GM06990 (cell line): ENCODE measurements around the gene BEND7.
"Not testable (repeated sequence)": the region's sequence is repeated elsewhere in the genome, so short reads cannot be mapped to it uniquely, and the experiment has no call there.

Source experiments
- DNase-seq: peaks from one replicate; pipeline ENCODE4 v3.0.0-alpha.2; 2011; ENCODE audit not compliant: insufficient read length; ENCODE audit errors: extremely low read depth
- H3K27me3 ChIP-seq: replicated peaks from 2 replicates; pipeline ENCODE4 v1.6.0; 2011; ENCODE audit warnings: low read length; ENCODE audit not compliant: control insufficient read depth, insufficient read depth
- H3K36me3 ChIP-seq: 2 replicates; pipeline ENCODE4 v1.5.1; 2011; ENCODE audit warnings: low read length; ENCODE audit not compliant: control insufficient read depth, insufficient read depth
- H3K4me3 ChIP-seq: replicated peaks from 2 replicates; pipeline ENCODE4 v1.5.1; 2011; ENCODE audit warnings: low read depth, mild to moderate bottlenecking, control low read depth, low read length
- TF ChIP-seq, protein P1 (sequence below): IDR thresholded peaks from 2 replicates; pipeline ENCODE4 v1.5.1; 2011; ENCODE audit warnings: low read length, control low read depth, mild to moderate bottlenecking, inconsistent platforms; ENCODE audit not compliant: insufficient read depth, poor library complexity, severe bottlenecking

BEND7 gene

GRCh38 chr10:13404305-13404759 is 124.5 kb downstream of the BEND7 start:
- Histone ChIP-seq H3K36me3 (no peaks in the 10 kb centered on the region), H3K4me3 (no peak overlapping the region), H3K27me3 (no peaks in the 10 kb centered on the region; the same call in 1 of the 2 replicates)
- TF ChIP-seq, protein P1, sequence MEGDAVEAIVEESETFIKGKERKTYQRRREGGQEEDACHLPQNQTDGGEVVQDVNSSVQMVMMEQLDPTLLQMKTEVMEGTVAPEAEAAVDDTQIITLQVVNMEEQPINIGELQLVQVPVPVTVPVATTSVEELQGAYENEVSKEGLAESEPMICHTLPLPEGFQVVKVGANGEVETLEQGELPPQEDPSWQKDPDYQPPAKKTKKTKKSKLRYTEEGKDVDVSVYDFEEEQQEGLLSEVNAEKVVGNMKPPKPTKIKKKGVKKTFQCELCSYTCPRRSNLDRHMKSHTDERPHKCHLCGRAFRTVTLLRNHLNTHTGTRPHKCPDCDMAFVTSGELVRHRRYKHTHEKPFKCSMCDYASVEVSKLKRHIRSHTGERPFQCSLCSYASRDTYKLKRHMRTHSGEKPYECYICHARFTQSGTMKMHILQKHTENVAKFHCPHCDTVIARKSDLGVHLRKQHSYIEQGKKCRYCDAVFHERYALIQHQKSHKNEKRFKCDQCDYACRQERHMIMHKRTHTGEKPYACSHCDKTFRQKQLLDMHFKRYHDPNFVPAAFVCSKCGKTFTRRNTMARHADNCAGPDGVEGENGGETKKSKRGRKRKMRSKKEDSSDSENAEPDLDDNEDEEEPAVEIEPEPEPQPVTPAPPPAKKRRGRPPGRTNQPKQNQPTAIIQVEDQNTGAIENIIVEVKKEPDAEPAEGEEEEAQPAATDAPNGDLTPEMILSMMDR: no peak
- no peak for DNase-seq

- H3K4me3 ChIP-seq, H3K27me3 ChIP-seq, H3K36me3 ChIP-seq, DNase-seq: not testable (repeated sequence)
Observed at GRCh38 chr10:13403426-13403825, 125.4 kb downstream of the BEND7 start.

- H3K4me3 ChIP-seq: no peak overlapping the region
- TF ChIP-seq, protein P1: no peak
- no peaks in the 10 kb centered on the region for H3K27me3 ChIP-seq
- no peaks in the 10 kb centered on the region for H3K36me3 ChIP-seq
- DNase-seq: no peak
Observed at GRCh38 chr10:13402021-13402420, 126.8 kb downstream of the BEND7 start.

DNA sequence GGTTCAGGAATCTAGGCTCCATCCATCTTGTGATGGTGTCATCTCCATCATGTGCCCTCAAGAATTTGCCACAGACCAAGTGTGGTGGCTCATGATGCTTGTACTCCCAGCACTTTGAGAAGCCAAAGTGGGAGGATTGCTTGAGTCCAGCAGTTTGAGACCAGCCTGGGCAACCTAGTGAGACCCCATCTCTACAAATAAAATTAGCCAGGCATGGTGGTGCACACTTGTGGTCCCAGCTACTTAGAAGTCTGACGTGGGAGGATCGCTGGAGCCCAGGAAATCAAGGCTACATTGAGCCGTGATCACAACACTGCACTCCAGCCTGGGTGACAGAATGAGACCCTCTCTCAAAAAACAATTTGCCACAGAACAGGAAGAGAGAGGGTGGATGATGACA is 127.7 kb downstream of the BEND7 start:
- no peak for DNase-seq
- Histone ChIP-seq H3K27me3 (no peaks in the 10 kb centered on the region), H3K36me3 (no peaks in the 10 kb centered on the region), H3K4me3 (no peak overlapping the region)
- TF ChIP-seq, protein P1: no peak

DNA sequence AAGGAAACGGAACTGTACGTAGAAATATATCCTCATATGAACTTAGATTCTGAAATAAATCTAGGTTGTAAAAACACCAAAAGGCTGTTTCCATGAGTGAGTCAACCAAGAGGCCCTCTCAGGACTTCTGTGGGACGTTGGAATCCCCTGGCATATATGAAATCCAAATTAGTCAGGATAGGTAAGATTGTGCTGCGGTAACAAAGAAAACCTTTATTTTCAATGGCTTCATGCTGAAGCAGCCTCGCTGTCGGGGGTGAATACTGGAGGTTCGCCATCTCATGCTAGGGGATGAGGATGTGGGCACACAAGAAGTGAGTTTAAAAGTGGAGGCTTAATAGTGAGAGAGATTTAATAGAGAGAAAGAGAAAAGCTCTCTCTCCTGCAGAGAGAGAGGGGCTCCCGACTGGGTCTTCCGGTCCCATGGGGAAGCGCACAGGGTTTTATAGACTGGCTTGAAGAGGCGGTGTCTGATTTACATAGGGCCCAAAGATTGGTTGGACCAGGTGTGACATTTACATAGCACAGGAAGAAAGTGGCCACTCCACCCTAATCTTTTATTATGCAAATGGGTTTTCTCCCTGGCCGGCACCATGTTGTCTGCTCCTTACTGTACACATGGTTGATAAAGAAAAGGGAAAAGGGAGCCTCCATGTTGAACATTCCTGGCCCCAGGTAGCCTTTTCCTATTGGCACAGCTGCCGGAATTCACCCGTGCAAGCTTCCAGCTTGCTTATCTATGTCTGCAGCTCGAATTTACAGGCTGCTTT is 128.4 kb downstream of the BEND7 start:
- no peak for DNase-seq
- TF ChIP-seq, protein P1: no peak
- no peaks in the 10 kb centered on the region for H3K36me3 ChIP-seq
- H3K4me3 ChIP-seq: no peak overlapping the region
- H3K27me3 ChIP-seq: no peaks in the 10 kb centered on the region

DNA sequence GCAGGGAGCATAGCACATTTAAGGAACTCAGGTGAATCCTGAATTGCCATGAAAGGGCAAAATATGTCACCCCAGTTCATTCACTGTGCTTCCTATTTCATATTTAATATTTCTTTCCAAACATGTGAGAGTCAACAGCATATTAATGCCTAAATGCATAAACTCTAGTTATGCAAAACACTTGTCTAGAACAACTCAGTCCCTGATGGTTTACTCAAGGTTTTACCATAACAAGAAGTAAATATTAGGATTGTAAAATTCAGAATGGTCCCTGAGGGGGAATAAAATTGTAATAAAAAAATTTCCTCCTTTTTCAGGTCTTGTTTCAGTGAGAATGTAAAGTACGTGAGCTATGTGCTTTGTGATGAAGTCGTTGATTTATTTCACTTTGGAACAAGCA is 129.1 kb downstream of the BEND7 start:
- Histone ChIP-seq H3K27me3 (no peaks in the 10 kb centered on the region), H3K36me3 (no peaks in the 10 kb centered on the region), H3K4me3 (no peak overlapping the region)
- DNase-seq: no peak
- TF ChIP-seq, protein P1: no peak
